GM19023 (cell line): ENCODE measurements around the gene USF1.
"Not testable (repeated sequence)": the region's sequence is repeated elsewhere in the genome, so short reads cannot be mapped to it uniquely, and the experiment has no call there.

ENCODE experiments used
- ATAC-seq: cut with Tn5 transposase; IDR thresholded peaks from one replicate; pipeline ENCODE4 v1.9.1; 2021; ENCODE audit warnings: mild to moderate bottlenecking, moderate library complexity; ENCODE audit not compliant: unreplicated experiment

Gene USF1

GRCh38 chr1:161079436-161080110, 33.8 kb upstream of the USF1 start:
- no peak for ATAC-seq

- no peak for ATAC-seq
Observed at GRCh38 chr1:161077426-161077825, 31.6 kb upstream of the USF1 start.

GRCh38 chr1:161076410-161076809, 30.6 kb upstream of the USF1 start:
- no peak for ATAC-seq

- ATAC-seq: no peak
Observed at GRCh38 chr1:161074676-161075368, 29.0 kb upstream of the USF1 start.

GRCh38 chr1:161073474-161074121, 27.8 kb upstream of the USF1 start:
- ATAC-seq: no peak

- ATAC-seq: no peak
Observed at GRCh38 chr1:161072751-161073449, 27.1 kb upstream of the USF1 start.

- ATAC-seq: no peak
Observed at GRCh38 chr1:161071886-161072371, 26.2 kb upstream of the USF1 start.

GRCh38 chr1:161070761-161071160, 25.0 kb upstream of the USF1 start:
- ATAC-seq: no peak

- ATAC-seq: peak; percentile 85
Observed at GRCh38 chr1:161069731-161070270, 24.0 kb upstream of the USF1 start, which contains the start of gene ARHGAP30. TSS of gene ARHGAP30 (minus strand) at chr1:161069891. CDS start at chr1:161069624, 267 bp downstream.

GRCh38 chr1:161069241-161069640, 23.5 kb upstream of the USF1 start:
- ATAC-seq: peak; percentile 9

GRCh38 chr1:161068306-161069234, 22.8 kb upstream of the USF1 start:
- ATAC-seq: peak; percentile 49

GRCh38 chr1:161066694-161067093, 20.9 kb upstream of the USF1 start:
- ATAC-seq: no peak

- ATAC-seq: not testable (repeated sequence)
Observed at GRCh38 chr1:161065681-161066080, 19.9 kb upstream of the USF1 start.

GRCh38 chr1:161063936-161064335, 18.2 kb upstream of the USF1 start:
- ATAC-seq: not testable (repeated sequence)

- no peak for ATAC-seq
Observed at GRCh38 chr1:161061419-161061818, 15.6 kb upstream of the USF1 start.

GRCh38 chr1:161059293-161059692, 13.5 kb upstream of the USF1 start:
- no peak for ATAC-seq

GRCh38 chr1:161054805-161055204, 9.0 kb upstream of the USF1 start:
- ATAC-seq: no peak

- ATAC-seq: no peak
Observed at GRCh38 chr1:161054232-161054631, 8.5 kb upstream of the USF1 start.

- no peak for ATAC-seq
Observed at GRCh38 chr1:161052899-161053298, 7.1 kb upstream of the USF1 start.

GRCh38 chr1:161051219-161051618, 5.4 kb upstream of the USF1 start:
- no peak for ATAC-seq
